T-helper 2 cell (primary cell): Measurements from ENCODE around the gene PACS2.

Experiments
- DNase-seq, 5 experiments: peaks; one replicate each; pipeline versions ENCODE4 v3.0.0 to v3.0.0-alpha.2; 2012 to 2022

The PACS2 gene

DNA sequence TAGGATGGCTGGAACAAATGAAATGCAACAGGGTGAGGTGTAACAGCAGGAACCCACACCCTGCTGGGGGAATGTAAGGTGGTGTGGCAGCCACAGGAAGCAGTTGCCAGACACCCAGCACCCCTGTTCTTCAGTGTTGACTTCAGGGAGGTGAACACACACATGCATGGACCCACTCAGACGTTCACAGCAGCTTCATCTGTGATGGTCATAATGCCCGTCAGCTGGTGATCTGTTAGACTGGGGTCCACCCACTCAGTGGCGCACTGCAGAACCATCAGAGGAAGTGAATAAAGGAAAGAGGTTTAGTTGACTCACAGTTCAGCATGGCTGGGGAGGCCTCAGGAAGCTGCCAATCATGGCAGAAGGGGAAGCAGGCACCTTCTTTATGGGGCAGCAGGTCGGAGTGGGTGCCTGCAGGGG is 61.1 kb downstream of the PACS2 start:
- DNase-seq = peak in 3 of 5 experiments; percentile 10 to 55 (median 16)

DNA sequence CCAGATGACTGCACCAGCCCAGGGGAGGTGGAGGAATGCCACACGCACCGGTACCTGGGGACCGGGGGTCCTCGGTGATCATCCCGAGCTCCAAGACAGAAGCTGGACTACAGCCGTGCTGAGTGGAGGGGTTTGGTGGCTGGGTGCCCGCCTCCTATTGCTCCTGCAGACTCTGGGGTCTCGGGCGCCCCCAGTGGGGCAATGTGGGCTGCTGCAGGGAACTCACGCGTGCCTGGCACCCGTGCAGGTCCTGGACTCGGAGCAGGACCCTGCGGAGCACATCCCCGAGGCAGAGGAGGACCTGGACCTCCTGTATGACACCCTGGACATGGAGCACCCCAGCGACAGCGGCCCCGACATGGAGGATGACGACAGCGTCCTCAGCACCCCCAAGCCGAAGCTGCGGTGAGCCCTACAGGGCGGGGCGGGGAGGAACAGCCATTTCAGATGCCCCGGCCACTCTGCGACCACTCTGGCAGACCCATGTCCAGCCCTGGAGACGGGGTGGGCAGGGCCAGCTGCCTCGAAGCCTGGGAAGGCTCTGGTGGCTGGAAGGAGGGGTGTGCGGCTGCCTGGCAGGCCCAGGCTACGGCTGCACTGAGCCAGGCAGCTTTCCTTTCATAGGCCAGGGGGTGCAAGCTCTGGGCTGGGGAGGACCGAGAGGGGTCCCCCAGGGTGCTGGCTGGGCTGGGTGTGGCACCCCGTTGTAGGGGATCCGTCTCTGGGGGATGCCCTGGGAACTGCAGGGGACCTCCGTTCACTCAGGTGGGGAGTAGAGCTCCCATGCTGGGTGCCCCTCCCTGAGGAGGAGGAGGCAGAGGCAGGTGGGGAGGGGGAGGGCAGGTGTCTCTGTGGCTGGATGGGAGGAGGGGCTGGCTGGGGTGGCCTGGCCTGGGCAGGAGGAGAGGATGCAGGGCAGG is 62.2 kb downstream of the PACS2 start:
- no peak for DNase-seq

- DNase-seq = no peak
Measured at GRCh38 chr14:105377555-105378182, 63.1 kb downstream of the PACS2 start.

- DNase-seq = no peak
Measured at GRCh38 chr14:105378199-105378598, 63.7 kb downstream of the PACS2 start.

GRCh38 chr14:105378873-105379685 is 64.5 kb downstream of the PACS2 start:
- DNase-seq = no peak

DNA sequence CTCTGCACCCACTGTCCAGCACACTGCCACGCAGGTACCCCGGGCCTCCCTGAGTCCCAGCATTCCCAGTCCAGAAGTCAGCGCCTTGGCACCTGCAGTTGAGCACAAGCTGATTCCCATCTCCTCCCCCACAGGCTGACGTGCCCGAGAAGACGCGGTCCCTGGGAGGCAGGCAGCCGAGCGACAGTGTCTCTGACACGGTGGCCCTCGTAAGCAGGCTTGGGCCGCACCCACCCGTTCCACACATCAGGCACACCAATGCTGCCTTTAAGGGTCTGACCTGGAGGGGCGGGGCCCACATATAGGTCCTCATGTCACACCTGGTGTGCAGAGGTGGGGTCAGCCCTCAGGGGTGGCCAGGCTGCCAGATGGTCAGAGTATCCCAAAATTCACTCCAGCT is 65.4 kb downstream of the PACS2 start:
- no peak for DNase-seq

GRCh38 chr14:105380756-105381155 is 66.2 kb downstream of the PACS2 start:
- DNase-seq = no peak

DNA sequence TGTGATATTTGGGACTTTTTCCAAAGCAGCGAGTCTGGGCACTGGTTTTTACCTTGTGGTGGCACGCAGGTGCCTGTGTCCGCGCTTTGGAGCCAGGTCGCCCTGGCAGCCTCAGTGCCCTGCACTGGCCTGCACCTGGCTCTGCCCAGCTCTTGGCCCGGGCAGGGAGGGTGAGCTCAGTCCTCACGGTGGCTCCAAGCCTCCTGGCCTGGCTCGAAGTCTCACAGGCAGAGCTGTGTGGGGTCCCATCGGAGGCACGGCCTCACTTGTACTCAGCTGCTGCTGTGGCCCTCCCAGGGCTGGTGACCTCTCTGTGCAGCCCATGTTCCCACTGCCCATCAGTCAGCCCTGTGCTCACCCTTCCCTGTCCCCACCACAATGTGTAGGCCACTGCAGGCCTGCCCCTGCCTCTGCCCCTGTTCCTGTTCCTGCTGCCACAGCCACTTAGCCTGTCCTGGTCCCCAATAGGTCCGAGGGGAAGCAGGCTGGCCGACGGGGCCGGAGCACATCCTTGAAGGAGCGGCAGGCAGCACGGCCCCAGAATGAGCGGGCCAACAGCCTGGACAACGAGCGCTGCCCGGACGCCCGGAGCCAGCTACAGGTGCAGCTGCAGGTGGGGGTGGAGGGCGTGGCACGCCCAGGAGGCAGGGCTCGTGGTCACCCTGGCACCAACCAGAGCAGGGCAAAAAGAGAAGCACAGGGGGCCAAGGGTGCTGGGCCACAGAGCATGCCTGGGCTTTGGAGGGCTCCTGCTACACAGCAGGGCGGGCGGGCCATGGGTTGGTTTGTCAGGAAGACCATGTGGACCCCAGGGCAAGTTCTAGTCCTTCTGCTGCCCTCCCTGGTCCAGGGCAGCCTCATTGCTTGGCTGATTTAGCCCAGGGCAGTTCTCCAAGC is 67.1 kb downstream of the PACS2 start:
- no peak for DNase-seq

- no peak for DNase-seq
Measured at GRCh38 chr14:105382343-105383082, 68.0 kb downstream of the PACS2 start.

DNA sequence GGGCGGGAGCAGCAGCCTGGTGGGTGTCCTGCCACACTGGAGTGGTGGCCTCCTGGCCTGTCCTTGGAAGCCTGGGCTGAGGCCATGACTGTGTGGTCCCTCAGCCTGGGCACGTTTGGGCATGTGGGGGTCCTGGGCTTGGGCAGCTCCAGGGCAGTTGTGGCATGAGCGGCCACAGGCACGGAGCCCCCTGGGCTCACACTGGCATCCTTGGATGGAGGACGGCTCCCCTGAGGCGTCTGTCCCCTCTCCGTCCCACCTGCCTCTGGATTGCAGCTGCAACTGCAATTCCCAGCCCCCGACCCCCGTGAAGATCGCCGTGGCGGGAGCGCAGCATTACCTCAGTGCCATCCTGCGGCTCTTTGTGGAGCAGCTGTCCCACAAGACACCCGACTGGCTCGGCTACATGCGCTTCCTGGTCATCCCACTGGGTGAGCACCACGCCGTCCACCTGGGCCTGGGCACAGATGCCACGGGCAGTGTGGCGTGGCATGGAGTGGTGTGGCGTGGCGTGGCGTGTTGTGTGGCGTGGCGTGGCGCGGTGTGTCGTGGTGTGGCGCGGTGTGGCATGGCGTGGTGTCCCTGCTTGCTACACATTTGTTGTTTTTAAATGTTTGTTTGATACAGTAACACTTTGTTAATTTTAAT is 68.7 kb downstream of the PACS2 start:
- no peak for DNase-seq

DNA sequence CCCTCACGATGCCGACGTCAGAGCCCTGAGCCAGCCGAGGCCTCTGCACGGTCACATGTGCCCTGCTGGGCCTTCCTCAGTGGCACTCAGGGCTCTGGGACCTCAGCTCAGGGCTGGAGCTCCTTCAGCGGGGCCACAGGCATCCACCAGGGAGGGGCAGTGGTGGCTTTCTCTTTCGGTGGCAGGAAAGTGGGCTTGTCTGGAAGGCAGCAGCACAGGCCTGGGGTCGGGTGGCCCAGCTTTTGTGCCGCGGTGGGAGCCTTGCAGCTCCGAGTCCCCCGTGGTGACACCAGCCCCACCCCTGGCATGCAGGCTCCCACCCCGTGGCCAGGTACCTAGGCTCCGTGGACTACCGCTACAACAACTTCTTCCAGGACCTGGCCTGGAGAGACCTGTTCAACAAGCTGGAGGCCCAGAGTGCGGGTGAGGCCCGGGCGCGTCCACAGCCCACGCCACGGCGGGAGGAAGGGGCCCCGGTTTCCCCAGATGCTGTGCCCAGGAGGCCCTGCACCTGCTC is 69.6 kb downstream of the PACS2 start:
- DNase-seq = no peak

DNA sequence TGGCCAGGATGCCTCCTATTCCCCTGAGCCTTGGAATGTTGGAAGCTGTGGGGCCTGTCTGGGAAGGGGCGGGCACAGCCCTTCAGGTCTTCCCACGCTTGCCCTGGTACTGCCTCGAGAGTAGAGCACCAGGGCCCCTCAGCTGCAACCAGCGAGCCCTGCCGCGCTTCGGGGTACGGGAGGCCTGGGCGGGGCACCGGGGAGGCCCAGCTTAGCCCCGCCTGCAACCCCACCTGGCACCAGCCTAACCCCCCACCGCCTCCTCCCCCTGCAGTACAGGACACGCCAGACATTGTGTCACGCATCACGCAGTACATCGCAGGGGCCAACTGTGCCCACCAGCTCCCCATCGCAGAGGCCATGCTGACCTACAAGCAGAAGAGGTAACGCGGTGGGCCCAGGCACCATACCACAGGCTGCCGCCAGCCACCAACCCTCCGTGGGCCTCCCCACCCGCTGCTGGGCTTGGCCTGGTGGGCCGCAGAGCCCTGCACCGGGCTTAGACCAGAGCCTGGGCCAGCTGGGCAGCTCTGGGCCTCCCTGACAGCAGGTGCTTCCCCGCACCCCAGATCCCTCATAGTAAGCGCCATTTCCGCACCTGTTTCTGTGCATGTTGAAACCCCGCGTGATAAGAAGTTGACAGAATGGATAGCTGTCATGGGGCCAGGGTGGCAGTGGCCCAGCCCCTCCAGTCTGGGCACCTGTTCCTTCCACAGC is 70.2 kb downstream of the PACS2 start:
- no peak for DNase-seq

DNA sequence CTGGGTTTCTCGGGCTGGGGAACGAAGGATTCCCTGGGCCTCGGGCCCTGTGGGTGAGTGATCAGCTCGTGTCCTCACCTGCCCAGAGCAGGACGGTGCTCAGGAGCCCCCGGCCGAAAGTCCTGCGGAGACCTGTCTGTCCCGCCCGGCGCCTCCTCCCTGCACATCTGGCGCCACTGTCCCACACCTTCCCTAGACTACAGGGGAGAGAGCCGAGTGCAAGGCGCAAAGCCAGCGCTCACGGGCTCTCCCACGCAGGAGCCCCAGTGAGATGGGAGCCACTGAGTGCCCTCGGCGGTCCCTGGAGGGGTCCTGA is 70.7 kb downstream of the PACS2 start:
- DNase-seq = no peak

DNA sequence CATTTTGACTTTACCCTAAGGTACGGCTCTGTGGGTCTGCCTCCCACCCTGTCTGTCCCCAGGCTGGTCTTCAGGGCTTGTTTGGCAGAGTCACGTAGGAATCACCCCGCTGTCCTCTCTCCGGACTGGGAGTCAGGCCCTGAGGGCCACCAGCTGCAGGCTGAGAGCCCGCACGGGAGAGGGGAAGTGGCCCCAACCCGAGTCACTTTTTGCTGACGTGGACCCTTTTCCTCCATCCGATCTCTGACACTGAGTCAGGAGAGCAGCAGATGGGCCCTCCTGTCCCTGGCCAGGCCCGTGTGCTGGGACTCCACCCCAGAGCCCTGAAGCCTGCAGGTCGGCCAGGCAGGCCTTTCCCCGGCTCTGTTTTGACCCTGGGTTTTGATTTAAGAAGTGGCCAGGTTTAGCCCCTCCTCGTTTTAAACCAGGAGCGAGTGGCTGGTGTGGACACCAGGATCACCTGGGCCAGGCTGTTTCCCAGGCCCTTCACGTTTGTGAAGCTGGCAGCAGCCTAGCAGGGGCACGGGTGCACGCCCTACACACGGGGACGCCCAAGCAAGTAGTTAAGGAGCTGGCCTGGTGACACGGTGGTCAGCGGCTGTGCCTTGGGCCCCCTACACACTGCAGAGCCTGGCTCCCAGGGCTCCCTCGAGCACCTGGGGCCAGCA is 71.3 kb downstream of the PACS2 start:
- no peak for DNase-seq

DNA sequence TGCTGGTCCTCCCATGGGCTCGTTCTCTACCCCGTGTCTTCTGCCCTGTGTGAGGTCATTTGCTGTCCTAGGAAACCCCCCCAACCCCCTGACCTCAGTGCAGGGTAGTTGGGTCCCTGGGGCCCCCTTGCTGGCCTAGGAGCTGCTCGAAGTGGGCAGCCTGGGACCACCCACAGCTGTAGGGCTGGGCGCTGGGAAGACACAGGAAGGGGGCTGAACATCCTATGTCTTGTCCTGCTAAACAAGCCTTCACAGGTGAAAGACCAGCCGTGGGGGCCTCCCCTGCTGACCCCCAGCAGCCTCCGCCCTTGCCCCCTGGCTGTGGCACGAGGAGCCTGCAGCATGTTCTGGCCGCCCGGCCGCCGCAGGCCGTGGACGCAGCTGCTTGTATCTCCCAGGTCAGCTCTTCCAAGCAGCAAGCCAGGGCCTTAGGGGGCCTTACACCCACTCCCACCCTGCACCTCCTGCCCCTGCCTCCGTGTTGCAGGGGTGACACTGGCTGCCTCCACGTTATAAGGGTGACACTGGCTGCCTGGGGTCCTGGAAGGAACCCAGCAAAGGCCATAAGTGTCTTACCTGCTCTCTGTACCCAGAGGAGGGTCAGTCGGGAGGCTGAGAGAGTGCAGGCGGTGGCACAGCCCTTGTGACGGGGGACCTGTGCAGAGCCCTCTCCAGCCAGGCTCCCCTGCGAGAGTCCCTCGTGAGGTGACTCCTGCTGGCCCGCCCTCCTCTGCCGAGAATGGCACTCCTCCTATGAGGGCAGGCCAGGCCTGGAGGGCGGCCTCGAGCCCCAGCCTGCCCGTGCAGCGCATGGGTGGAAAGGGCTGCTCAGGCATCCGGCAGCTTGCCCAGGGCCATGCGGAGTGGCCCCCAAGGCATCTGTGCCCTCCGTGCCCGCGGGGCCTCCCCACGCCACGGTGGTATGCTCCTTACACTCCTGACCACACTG is 72.3 kb downstream of the PACS2 start:
- no peak for DNase-seq

DNA sequence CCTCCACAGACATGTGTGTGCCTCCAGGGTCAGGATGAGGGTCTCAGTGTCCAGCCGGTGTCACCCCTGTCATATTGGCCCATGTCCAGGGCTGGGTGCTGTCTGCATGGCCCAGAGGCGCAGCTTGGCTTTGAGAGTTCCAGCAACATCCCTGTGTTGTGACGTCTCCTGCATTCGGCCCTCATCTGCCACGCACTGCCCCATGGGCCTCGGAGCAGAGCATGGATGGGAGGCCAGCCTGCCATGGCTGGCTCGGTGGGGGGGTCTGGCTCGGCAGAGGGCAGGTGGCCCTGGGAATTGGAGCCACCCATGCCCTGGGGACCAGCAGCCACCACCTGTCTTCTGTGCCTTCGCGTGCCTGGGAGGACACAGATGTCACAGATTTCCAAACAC is 73.0 kb downstream of the PACS2 start:
- no peak for DNase-seq

DNA sequence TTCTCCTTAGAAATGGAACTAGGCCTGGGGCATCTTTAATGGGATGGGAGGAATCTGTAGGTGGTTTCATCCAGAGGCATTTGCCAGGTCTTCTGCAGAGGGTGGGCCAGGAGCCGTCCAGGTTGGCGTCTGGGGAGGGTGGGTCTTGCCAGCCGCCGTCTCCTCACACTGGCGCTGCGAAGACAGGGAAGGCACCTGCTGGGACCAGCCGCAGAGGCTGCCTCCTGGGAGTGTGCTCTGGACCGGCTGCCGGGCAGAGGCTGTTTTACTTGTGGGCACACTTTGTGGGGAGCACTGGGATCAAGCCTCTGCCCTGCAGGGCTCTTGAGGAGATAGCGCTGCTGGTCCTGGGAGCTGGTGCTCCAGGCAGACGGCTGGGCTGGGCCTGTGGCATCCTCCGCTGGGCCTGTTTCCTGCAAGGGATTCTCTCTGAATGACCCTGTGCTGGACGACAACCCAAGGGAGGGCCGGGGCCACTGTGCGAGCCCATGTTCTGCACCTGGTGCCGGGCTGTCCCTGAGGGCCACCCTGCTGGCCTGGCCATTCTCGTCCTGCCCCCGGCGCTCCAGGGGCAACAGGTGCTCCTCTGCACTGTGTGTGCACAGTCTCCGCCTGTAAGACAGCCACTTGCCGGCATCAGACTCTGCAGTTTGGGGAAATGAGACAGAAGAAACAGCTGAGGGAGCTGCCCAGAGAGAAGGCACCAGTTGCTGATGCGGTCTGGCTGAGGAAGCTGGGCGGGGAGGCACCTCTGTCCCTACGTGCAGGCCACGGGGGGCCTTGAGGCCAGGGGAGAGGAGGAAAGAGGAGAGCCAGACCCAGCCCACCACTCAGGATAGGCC is 73.8 kb downstream of the PACS2 start:
- peak in 1 of 5 experiments; percentile 8 for DNase-seq
